ENCODE data around the gene LGALS12.

LGALS12 gene, protein sequence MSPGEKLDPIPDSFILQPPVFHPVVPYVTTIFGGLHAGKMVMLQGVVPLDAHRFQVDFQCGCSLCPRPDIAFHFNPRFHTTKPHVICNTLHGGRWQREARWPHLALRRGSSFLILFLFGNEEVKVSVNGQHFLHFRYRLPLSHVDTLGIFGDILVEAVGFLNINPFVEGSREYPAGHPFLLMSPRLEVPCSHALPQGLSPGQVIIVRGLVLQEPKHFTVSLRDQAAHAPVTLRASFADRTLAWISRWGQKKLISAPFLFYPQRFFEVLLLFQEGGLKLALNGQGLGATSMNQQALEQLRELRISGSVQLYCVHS

DNA sequence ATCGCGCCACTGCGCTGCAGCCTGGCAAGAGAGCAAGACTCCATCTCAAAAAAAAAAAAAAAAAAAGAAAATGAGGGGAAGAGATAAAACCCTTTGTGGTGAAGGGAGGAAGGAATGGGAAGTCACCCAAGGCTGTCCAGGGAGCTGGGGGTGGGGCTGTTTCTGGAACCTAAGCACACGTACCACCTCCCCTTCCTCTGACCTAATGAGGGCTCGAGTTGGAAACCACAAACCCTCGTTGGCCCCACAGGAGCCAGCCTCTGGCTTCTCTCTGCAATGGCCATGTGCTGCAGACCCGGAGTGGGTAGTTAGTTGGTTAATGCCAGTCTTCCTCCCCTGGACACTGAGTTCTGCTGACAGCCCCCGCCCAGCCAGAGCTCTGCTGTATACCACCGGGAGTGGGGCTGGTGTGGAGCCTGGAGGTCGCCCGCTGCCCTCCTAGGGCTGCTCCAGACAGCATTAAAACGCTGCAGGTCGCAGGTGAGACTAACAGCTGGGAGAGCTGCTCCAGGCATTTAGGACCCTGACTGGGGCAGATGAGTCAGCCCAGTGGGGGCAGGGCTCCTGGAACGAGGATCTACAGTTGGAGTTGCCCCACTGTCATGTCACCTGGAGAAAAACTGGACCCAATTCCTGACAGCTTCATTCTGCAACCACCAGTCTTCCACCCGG is at the start of gene LGALS12:
Gene LGALS12, plus strand, starts transcription at position 228 of the 672 bp plus-strand sequence. Its CDS starts 375 bp downstream, at position 603.
- DNase-seq = no peak

DNA sequence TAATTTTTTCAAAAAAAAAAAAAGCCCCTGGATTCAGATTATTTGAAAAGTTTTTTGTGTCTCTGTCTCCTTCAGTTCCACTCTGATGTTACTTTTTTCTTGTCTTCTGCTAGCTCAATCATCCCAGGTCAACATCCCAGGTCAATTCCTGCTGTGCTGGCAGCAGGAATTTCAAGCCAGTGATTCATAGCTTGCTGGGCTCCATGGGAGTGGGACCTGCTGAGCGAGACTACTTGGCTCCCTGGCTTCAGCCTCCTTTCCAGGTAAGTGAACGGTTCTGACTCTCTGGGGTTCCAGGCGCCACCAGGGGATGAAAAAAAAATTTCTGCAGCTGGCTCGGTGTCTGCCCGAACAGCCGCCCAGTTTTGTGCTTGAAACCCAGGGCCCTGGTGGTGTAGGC is 46.3 kb upstream of the LGALS12 start:
- DNase-seq = no peak

DNA sequence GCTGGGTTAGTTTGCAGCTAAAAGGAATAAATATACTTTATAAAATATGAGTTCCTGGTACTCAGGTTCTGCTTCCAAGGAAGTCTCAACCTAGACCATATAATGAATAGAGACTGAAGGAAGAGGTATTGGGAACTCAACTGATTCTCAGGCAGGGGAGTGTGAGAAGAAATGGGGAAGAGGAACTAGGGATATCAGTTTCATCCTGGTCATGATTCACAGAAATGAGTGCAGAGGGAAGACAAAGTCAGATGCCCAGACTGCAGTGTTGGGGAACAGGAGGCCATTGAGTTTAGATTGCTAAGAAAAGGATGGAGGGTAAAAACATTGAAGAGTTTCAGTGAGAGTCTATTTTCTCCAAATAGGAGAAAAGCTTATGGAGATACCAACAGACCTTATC is 43.7 kb upstream of the LGALS12 start:
- DNase-seq = no peak

DNA sequence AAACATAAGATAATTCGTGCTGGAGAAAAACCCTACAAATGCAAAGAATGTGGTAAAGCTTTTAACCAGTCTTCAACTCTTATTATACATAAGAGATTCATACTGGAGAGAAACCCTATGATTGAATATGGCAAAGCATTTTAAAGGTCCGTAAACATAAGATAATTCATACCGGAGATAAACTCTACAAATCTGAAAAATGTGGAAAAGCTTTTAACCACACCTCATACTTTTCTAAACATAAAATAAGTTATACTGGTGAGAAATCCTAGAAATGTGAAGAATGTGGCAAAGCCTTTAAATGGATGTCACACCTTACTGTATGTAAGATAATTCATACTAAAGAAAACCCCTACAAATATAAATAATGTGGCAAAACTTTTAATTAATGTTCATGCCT is 35.6 kb upstream of the LGALS12 start:
- DNase-seq = no peak

DNA sequence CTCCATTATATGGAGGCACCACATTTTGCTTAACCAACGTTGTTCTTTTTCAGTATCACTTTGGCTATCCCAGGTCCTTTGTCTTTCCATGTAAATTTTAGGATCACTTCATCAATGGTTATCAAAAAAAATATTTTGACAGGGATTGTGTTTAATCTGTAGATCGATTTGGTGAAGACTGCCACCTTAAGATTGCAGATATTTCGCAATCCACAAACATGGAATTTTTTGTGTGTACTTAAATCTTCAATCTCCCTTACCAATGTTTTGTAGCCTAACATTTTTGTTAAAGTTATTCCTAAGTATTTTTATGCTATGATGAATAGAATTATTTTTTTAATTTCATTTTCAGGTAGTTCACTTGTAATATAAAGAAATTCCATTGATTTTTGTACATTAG is 33.5 kb upstream of the LGALS12 start:
- no peak for DNase-seq

DNA sequence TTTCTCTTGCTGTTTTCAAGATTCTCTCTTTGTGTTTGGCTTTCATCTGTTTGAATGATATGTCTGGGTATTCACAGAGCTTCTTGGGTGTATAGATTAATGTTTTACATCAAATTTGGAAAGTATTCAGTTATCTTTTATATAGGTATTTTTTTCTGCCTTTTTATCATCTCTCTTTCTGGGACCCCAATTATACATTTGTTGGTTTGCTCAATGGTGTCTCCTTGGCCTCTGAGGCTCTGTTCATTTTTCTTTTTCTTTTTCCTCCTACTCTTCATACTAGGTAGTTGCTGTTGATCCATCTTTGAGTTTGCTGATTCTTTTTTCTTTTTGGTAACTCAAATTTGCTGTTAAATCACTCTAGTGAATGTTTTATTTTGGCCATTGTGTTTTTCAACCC is 29.3 kb upstream of the LGALS12 start:
- no peak for DNase-seq

DNA sequence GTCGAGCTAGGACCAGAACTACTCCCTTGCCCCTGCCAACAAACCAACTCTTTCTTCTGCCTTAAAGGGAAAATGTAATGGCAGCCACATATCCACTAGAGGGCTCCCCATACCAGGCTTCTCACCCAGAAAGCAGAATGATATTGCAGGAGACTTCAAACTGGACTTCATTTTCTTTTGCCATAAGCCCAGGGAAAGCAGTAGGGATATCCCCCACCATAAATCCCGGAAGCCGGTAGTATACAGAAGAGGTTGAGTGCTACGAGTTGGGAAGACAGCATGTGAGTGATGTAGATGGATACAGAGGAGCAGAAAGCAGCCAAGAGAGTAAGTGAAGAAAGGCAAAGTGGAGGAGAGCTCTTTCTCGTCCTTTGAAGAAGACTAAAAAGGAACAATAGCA is 27.0 kb upstream of the LGALS12 start:
- peak; percentile 39 for DNase-seq

DNA sequence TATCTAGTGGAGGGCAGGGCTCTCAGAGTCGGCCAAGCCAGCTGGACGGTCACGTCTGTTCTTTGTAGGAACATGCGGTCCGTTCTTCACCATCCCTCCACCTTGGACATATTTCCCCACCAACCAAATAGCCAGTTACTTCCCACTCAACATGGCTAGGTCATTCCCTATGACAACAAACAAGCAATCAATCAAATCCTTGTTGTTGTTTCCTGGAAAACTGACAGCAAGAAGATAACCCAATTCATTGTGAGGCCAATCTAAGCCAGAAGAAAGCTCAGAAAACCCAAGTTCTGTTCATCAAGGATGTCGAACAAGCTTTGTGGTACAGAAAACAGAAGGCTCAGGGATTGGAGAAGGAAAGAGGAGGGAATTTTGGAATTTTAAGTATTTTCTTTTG is 25.8 kb upstream of the LGALS12 start:
- no peak for DNase-seq

DNA sequence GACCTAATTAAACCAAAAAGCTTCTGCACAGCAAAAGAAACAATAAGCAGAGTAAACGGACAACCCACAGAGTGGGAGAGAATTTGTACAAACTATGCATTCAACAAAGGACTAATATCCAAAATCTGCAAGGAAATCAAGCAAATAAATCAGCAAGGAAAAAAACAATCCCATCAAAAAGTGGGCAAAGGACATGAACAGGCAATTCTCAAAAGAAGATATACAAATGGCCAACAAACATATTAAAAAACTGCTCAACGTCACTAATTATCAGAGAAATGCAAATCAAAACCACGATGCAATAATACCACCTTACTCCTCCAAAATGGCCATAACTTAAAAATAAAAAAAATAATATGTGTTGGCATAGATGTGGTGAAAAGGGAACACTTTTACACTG is 20.1 kb upstream of the LGALS12 start:
- no peak for DNase-seq

DNA sequence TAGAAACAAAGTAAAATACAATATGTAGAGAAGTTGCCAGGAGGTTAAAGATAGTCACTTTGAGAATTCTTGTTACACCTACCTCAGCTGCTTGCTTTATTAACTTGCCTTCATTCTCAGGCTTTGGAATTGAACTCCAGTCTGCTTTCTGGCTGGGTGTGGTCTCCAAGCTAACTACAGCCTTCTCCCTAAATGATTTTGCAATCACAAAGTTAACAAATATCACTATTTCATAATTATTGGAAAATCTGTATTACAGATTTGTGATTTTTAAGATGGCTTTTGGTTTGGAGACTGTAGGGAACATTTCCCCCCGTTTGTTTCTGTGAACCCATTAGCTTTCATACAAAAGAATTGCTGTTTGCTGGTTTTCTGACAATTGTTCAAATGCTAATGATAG is 17.1 kb upstream of the LGALS12 start:
- DNase-seq = no peak

DNA sequence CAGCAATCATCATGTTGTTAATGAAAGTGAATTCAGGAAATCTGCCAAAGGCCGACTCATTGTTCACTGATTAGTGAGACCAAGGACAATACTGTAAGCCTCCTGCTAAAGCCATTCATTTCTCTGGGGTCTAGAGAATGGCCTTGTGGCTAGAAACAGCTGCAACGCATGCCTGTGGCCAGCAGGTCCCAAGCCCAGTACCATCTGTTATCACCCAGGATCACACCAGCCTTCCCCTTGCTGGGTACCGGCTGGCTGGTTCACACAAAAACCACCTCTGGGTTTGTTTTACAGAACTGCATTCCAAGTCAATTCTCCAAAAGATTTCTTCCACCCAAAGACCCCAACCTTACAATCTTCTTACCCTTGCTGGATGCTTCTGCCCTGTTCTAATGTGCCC is 16.0 kb upstream of the LGALS12 start:
- DNase-seq = no peak

DNA sequence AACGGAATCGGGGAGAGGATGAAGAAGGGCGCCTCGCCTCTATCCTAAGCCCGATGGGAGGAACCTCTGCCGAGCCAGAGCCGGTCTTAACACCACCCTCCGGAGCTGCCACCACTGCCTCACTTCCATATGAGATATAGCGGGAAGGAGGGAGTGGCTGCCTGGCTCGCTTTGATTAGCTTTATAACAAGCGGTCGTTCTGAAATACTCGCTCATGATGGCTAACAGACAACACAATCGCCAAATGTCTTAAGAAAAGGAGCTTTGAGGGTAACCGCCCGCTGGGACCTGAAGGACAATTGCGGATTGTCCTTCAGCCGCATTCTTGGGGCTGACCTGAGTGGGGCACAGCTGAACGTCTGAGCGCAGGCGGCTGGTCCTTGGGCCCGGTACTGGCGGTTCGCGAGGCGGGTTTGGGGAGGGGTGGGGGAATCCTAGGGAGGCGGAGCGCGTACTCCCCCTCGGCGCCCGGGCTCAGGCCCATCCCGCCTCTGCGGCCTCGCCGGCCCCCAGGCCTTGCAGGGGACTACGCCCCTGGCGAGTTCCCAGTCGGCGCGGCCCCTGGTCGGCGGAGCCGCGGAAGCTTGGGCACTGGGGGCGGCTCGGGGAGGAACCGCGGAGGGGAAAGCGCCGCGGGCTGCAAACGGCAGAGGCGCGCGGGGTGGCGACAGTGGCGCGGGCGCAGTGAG is 15.2 kb upstream of the LGALS12 start, which contains the start of gene PLAAT5:
Gene PLAAT5, minus strand, starts transcription at position 617 of the 689 bp plus-strand sequence. Its CDS starts 133 bp downstream, at position 484.
- no peak for DNase-seq

DNA sequence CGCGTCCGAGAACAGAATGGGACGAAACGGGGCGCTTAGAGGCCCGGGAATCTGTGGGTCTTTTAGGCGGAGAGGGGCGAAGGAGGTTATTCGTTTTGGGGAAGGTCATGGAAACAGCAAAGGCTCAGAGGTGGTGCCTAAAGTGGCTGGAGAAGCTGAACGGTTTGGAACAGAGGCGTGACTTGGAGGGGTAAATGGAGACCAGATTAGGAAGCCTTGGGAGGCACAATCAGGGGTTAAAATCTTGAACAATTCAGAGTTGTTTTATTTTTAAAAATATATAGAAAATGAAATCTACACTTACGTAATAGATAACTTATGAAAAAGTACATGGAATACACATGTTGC is 14.7 kb upstream of the LGALS12 start:
- no peak for DNase-seq

DNA sequence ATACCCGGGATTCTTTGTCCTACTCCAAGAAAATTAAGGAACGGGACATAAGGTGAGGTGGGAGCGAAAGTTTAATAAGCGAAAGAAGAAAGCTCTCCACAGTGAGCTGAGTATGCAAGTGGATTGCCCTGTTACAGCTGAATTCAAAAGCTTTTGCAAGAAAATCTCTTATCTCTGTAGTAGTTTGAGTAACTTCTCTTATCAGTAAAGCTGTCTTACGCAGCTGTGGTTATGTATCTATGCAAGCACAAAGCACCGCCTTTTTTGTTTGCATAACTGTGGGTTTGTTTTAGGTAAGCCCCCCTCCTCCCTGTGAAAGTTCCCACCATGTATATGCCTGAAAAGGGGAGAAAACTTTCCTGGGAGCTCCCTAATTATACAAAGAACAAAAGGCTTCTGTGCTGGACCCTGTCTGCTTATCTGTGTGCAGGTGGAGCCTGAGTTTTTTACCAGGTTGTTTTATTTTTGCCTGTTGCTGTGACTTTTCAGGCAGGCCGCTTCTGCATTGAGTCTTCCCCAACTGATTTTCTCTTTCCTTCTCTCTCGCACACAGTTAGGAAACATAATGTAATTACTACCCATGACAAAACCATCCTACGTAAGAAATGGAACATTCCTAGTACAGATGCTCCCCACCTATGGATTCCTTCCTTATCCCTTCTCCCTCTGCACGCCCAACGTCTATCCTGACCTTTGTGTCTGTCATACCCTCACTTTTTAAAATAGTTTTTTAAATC is 14.1 kb upstream of the LGALS12 start:
- no peak for DNase-seq

DNA sequence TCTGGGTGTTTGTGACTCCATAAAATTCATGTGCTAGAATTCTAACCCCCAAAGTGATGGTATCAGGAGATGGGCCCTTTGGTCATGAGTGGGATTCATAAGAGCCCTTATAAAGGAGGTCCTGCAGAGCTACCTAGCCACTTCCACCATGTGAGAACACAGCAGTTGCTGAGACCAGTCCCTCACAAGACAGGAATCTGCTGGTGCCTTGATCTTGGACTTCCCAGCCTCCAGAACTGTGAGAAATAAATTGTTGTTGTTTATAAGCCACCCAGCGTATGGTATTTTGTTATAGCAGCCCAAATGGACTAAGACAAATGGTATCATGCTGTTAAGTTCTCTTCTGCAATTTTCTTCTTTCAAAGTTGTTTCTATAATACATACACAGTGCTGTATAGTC is 13.4 kb upstream of the LGALS12 start:
- no peak for DNase-seq

DNA sequence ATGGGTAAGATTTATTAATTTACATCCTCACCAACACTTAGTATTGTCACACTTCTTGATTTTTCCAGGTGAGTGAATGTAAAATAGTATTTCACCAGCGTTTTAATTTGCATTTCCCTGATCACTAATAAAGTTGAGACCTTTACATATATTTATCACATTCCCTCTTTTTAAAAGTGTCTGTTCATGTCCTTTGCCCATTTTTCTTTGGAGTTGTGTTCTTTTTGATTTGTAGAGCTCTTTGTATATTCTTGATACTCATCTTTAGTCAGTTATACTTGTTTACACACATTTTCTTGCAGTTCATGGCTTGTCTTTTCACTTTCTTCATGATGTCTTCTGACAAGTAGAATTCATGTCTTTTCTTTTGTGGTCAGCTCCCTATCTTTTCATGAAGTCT is 12.8 kb upstream of the LGALS12 start:
- DNase-seq = no peak

DNA sequence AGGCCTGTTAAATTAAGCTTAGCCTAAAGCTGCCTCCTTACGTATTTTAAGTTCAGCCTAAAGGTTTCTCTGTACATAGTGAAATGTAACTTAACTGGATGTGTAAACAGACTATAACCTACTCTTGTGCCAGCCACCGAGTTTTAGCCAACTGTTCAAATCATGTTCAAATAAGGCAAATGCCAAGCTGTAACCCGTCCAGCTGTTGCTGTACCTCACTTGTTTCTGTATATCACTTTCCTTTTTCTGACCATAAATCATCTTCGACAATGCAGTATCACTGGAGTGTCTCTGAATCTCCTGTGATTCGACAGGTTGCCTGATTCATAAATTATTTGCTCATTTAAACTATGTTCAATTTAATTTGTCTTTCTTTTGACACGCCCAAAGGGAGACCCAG is 10.9 kb upstream of the LGALS12 start:
- no peak for DNase-seq

DNA sequence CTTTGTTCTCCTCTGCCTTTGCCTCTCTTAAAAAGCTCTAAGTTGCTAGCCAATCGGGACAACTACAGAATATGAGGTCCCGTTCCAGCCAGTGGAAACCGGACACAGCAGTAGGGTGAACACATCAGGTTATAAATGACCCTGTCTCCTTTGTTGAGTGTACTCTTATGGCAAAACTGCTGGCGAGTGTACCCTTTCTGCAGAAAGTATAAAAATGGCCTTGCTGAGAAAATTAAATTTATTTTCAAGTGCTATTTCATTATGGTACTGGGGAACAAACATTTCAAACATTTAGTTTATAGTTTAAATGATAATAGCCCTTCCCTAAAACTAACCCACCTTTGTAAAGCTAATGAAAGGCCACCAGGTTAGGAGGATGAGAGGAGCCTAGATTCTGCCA is 6.0 kb upstream of the LGALS12 start:
- no peak for DNase-seq

DNA sequence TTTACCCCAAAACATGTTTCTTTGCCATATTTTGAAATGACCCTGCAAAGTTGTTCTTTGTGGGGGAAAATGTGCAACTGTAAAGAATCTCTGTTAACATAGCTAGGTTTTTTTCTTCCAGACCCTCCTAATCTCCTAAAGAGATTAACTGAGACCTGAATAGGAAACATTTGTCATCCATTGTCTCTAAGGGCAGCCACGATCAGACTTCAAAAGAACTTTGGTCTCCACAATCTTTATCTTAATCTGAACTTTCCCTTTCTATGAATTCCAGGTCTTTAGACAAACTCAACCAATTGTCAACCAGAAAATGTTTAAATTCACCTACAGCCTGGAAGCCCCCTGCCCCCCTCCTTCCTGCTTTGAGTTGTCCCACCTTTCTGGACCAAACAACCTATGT is 4.6 kb upstream of the LGALS12 start:
- DNase-seq = no peak

DNA sequence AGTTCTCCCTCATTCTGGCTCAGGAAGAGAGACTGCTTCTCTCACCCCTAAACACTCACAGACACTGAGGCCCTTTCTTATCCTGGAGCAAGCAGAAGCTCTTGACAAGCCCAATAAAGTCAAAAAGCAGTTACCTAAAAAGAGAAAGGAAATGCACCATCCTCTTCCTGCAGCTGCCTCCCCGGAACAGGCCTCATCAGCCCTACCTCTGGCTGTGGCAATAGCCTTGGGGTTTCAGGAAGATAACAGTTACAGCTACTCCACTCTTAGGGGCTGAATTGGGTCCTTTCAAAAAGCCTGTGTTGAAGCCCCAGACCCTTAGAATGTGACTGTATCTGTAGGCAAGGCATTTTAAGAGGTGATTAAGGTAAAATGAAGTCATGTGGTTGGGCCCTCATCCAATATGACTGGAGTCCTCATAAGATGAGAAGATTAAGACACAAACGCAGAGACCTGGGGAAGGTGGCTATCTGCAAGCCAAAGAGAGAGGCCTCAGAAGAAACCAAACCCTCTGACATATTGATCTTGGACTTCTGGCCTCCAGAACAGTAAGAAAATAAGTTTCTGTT is 3.5 kb upstream of the LGALS12 start:
- DNase-seq = no peak

DNA sequence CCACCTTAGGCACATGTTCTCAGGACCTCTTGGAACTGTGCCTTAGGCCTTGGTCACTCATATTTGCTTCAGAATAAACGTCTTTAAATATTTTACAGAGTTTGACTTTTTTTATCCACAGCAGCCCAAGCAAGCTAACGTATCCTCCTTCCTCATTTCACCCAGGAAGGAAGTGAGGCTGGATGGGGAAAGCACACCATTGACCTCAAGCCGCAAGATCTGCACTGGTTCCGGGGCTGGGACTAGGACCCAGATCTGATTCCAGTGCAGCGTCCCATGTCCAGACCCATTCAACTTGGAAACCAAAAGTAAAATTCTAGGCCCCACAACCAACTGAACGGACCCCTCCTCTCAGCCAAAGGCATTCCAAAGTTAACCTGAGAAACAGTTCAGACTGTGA is 2.4 kb upstream of the LGALS12 start:
- no peak for DNase-seq

DNA sequence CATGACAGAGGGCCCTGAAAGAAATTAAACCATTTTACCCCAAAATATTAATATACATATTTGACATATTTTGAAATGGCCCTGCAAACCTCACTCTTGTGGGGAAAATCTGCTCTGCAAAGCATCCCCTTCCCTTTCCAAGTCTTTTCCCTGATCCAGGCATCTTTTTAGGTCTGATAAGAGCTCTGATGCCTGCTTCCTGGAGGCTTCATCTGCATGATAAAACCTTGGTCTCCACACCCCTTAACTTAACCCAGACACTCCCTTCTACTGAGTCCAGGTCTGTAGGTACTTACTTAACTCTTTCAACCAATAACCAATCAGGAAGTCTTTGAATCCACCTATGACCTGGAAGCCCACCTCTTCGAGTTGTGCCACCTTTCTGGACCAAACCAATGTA is 1.8 kb upstream of the LGALS12 start:
- DNase-seq = no peak

DNA sequence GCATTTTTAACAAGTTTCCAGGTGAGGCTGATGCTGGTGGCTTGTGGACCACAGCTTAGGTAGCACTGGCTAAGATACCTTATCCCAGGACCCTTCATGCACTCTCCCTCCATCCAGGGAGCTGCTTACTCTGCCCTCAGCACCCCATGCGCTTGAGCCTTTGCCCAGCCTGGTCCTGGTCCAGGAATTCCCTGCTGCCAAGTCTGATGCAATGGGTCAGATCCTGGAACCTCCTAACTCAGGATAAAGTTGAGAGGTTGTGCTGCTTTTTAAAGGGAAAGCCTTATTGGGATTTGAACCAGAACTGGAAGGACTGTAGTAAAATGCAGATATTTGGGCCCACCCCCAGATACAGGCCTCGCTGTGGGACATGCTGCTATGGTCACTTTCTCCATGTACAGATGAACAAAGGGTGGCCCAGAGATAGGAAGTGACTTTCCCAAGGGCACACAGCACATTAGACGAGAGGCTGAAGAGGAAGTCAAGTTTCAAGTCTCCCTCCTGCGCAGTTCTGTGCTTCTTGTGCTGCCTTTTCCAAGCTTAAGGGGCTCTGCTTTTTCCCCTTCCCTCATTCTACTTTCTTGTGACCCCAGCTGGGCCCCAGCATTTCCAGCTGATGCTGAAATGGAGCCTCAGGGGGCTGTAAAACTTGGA is 824 bp upstream of the LGALS12 start:
- no peak for DNase-seq

Data from SHP77 treated with DMSO at 0.1 percent for 48 hours (cell line).